WERI-Rb-1 (cell line): ENCODE measurements around the gene NUP160.
A peak's percentile ranks its signal among the peaks of the same experiment; 100 is the strongest.
"Not testable (repeated sequence)": the region's sequence is repeated elsewhere in the genome, so short reads cannot be mapped to it uniquely, and the experiment has no call there.

Experiments used
- DNase-seq: peaks from one replicate; pipeline ENCODE4 v3.0.0-alpha.2; 2020
- H3K27ac ChIP-seq: fragments of 250-450 bp; sonication (Bioruptor Pico); 2 replicates; pipeline ENCODE4 v1.5.1; 2020; ENCODE audit warnings: mild to moderate bottlenecking, moderate library complexity
- H3K27me3 ChIP-seq: fragments of 250-450 bp; sonication (Bioruptor Pico); 2 replicates; pipeline ENCODE4 v1.5.1; 2021; ENCODE audit warnings: mild to moderate bottlenecking, low read depth, moderate library complexity; ENCODE audit not compliant: insufficient read depth, severe bottlenecking
- H3K36me3 ChIP-seq: fragments of 250-450 bp; sonication (Bioruptor Pico); 2 replicates; pipeline ENCODE4 v1.5.1; 2020; ENCODE audit warnings: mild to moderate bottlenecking, moderate library complexity
- H3K4me3 ChIP-seq: 2 replicates; pipeline ENCODE4 v1.5.1; 2011; ENCODE audit warnings: low read depth, mild to moderate bottlenecking, control low read depth, low read length
- H3K9me3 ChIP-seq: fragments of 250-450 bp; sonication (Bioruptor Pico); 2 replicates; pipeline ENCODE4 v1.5.1; 2021; ENCODE audit warnings: mild to moderate bottlenecking, moderate library complexity; ENCODE audit not compliant: severe bottlenecking
- TF ChIP-seq, protein P1 (sequence below): IDR thresholded peaks from 2 replicates; pipeline ENCODE4 v1.5.1; 2011; ENCODE audit warnings: low read depth, mild to moderate bottlenecking, control low read depth, inconsistent platforms, low read length

NUP160 gene

DNA sequence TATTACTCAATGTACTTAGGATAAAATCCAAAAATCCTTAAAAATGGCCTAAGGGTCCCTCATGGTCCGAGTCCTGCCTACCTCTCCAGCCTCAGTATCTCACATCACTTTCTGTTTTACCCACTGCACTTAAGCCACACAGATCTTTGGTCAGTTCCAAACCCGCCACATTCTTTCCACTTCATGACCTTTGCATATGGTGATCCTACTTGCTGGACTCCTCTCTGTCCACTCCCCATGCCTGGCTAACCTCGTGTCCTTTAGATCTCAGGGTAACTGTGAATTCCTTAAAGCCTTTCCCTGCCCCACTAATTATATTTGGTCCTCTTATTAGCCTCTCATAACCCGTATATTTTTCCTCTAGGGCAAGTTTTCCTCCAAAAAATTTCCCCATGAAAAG, 1.2 kb downstream of the NUP160 start:
- Histone ChIP-seq H3K4me3 (peak overlapping the region; percentile 75), H3K36me3 (peaks cover 64% of the 10 kb centered on the region), H3K27ac (peak overlapping the region; percentile 98), H3K9me3 (no peaks in the 10 kb centered on the region), H3K27me3 (no peaks in the 10 kb centered on the region)
- TF ChIP-seq, protein P1, sequence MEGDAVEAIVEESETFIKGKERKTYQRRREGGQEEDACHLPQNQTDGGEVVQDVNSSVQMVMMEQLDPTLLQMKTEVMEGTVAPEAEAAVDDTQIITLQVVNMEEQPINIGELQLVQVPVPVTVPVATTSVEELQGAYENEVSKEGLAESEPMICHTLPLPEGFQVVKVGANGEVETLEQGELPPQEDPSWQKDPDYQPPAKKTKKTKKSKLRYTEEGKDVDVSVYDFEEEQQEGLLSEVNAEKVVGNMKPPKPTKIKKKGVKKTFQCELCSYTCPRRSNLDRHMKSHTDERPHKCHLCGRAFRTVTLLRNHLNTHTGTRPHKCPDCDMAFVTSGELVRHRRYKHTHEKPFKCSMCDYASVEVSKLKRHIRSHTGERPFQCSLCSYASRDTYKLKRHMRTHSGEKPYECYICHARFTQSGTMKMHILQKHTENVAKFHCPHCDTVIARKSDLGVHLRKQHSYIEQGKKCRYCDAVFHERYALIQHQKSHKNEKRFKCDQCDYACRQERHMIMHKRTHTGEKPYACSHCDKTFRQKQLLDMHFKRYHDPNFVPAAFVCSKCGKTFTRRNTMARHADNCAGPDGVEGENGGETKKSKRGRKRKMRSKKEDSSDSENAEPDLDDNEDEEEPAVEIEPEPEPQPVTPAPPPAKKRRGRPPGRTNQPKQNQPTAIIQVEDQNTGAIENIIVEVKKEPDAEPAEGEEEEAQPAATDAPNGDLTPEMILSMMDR = no peak
- DNase-seq = no peak

GRCh38 chr11:47843361-47844055, 4.6 kb downstream of the NUP160 start:
- no peaks in the 10 kb centered on the region for H3K27me3 ChIP-seq
- no peak overlapping the region for H3K27ac ChIP-seq
- H3K4me3 ChIP-seq = no peak overlapping the region
- peaks cover 94% of the 10 kb centered on the region for H3K36me3 ChIP-seq
- TF ChIP-seq, protein P1 = no peak
- DNase-seq = no peak
- H3K9me3 ChIP-seq = no peaks in the 10 kb centered on the region

GRCh38 chr11:47842749-47843148, 5.4 kb downstream of the NUP160 start:
- peaks cover 94% of the 10 kb centered on the region for H3K36me3 ChIP-seq

DNA sequence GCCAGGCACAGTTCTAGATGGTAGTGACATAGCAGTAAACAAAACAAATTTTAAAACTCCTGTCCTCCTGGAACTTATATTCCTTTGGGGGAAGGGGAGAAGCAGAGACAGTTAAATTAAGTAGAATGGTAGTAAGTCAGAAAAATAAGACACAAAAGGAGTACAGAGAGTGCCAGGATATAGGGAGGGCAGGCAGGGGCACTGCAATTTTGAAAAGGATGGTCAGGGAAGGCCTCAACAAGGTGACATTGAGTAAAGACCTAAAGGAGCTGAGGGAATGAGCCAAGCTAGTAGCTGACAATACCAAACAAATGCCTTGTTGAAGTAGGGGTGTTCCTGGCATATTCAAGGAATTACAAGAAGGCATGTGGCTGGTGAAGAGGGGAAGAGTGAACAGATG, 10.2 kb downstream of the NUP160 start:
- Histone ChIP-seq H3K9me3 (no peaks in the 10 kb centered on the region), H3K27me3 (no peaks in the 10 kb centered on the region), H3K27ac (no peak overlapping the region), H3K4me3 (no peak overlapping the region), H3K36me3 (peaks cover 97% of the 10 kb centered on the region)
- no peak for DNase-seq
- TF ChIP-seq, protein P1 = no peak

More at GRCh38 chr11:47842749-47843148, 5.4 kb downstream of the NUP160 start:
- Histone ChIP-seq H3K27ac (no peak overlapping the region), H3K4me3 (no peak overlapping the region), H3K9me3 (no peaks in the 10 kb centered on the region), H3K27me3 (no peaks in the 10 kb centered on the region)
- TF ChIP-seq, protein P1 = no peak
- no peak for DNase-seq

DNA sequence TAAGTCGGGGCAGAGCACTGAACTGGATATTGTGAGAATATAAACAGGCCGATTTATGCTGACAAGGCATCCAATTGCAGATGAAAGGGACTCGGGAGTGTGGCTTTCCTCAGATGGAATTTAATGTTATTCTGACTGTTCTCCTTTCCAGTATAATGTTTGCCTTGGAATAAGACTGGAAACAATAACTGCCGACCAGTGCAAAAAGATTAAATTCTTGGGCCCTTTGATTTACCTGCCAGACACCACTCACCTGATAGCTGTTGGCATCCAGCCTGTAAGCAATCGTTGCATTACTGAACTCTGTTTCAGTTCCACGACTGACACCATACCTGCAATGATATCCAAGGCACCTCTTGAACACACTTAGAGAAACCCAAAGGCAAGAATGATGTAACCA, 10.9 kb downstream of the NUP160 start:
- H3K27me3 ChIP-seq = no peaks in the 10 kb centered on the region

DNA sequence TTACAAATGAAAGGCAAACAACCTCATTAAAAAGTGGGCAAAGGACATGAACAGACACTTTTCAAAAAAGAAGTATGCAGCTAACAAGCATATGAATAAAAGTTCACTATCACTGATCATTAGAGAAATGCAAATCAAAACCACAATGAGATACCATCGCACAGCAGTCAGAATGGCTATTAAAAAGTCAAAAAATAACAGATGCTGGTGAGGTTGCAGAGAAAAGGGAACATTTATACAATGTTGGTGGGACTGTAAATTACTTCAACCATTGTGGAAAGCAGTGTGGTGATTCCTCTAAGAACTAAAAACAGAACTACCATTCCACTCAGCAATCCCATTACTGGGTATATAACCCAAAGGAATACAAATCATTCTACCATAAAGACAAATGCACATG, 18.1 kb downstream of the NUP160 start:
- peaks cover 88% of the 10 kb centered on the region for H3K36me3 ChIP-seq
- DNase-seq, H3K27ac ChIP-seq, H3K4me3 ChIP-seq, H3K9me3 ChIP-seq, H3K27me3 ChIP-seq: not testable (repeated sequence)

More for the DNA sequence above, 10.9 kb downstream of the NUP160 start:
- Histone ChIP-seq H3K27ac (no peak overlapping the region), H3K36me3 (peaks cover 97% of the 10 kb centered on the region), H3K9me3 (no peaks in the 10 kb centered on the region), H3K4me3 (no peak overlapping the region)
- TF ChIP-seq, protein P1 = no peak
- DNase-seq = no peak
